ENCODE measurements around the gene AKIP1. TPM values are rescaled to one million over a fixed set of nuclear protein-coding genes. Genes with fewer than 3 reads are reported as not detected.

Gene AKIP1
- total and polyA plus RNA-seq, 2 of the 8 experiments (the other 6 are each of a cell fraction or from before 2014, with no cell fraction given): 17.8 to 29.6 TPM

DNA sequence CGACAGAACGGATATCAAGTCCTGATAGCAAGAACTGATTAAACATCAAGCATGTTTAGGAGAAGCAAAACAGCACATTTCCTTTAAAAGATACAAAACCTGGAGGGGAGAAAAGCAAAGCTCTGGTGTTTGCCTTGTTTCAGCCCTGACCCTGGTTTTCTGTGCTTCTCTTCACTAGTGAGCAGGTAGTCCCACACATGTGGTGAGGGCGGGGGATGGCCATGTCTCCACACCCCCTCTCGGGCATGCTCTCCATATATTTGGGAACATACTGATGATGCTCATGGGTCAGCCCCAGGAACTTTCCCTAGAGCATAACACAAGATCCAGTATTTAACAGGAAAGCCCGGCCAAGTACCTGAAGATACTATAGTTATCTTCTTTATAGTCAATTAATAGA lies 11.7 kb downstream of the AKIP1 start (continued):
- TF ChIP-seq, protein P1, sequence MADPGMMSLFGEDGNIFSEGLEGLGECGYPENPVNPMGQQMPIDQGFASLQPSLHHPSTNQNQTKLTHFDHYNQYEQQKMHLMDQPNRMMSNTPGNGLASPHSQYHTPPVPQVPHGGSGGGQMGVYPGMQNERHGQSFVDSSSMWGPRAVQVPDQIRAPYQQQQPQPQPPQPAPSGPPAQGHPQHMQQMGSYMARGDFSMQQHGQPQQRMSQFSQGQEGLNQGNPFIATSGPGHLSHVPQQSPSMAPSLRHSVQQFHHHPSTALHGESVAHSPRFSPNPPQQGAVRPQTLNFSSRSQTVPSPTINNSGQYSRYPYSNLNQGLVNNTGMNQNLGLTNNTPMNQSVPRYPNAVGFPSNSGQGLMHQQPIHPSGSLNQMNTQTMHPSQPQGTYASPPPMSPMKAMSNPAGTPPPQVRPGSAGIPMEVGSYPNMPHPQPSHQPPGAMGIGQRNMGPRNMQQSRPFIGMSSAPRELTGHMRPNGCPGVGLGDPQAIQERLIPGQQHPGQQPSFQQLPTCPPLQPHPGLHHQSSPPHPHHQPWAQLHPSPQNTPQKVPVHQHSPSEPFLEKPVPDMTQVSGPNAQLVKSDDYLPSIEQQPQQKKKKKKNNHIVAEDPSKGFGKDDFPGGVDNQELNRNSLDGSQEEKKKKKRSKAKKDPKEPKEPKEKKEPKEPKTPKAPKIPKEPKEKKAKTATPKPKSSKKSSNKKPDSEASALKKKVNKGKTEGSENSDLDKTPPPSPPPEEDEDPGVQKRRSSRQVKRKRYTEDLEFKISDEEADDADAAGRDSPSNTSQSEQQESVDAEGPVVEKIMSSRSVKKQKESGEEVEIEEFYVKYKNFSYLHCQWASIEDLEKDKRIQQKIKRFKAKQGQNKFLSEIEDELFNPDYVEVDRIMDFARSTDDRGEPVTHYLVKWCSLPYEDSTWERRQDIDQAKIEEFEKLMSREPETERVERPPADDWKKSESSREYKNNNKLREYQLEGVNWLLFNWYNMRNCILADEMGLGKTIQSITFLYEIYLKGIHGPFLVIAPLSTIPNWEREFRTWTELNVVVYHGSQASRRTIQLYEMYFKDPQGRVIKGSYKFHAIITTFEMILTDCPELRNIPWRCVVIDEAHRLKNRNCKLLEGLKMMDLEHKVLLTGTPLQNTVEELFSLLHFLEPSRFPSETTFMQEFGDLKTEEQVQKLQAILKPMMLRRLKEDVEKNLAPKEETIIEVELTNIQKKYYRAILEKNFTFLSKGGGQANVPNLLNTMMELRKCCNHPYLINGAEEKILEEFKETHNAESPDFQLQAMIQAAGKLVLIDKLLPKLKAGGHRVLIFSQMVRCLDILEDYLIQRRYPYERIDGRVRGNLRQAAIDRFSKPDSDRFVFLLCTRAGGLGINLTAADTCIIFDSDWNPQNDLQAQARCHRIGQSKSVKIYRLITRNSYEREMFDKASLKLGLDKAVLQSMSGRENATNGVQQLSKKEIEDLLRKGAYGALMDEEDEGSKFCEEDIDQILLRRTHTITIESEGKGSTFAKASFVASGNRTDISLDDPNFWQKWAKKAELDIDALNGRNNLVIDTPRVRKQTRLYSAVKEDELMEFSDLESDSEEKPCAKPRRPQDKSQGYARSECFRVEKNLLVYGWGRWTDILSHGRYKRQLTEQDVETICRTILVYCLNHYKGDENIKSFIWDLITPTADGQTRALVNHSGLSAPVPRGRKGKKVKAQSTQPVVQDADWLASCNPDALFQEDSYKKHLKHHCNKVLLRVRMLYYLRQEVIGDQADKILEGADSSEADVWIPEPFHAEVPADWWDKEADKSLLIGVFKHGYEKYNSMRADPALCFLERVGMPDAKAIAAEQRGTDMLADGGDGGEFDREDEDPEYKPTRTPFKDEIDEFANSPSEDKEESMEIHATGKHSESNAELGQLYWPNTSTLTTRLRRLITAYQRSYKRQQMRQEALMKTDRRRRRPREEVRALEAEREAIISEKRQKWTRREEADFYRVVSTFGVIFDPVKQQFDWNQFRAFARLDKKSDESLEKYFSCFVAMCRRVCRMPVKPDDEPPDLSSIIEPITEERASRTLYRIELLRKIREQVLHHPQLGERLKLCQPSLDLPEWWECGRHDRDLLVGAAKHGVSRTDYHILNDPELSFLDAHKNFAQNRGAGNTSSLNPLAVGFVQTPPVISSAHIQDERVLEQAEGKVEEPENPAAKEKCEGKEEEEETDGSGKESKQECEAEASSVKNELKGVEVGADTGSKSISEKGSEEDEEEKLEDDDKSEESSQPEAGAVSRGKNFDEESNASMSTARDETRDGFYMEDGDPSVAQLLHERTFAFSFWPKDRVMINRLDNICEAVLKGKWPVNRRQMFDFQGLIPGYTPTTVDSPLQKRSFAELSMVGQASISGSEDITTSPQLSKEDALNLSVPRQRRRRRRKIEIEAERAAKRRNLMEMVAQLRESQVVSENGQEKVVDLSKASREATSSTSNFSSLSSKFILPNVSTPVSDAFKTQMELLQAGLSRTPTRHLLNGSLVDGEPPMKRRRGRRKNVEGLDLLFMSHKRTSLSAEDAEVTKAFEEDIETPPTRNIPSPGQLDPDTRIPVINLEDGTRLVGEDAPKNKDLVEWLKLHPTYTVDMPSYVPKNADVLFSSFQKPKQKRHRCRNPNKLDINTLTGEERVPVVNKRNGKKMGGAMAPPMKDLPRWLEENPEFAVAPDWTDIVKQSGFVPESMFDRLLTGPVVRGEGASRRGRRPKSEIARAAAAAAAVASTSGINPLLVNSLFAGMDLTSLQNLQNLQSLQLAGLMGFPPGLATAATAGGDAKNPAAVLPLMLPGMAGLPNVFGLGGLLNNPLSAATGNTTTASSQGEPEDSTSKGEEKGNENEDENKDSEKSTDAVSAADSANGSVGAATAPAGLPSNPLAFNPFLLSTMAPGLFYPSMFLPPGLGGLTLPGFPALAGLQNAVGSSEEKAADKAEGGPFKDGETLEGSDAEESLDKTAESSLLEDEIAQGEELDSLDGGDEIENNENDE (IDR thresholded peaks at IDR 0.05; ENCODE audit: insufficient replicate concordance, low read length): no peak
- no peak for TF ChIP-seq TEAD4 (IDR thresholded peaks at IDR 0.05; ENCODE audit: low read depth, low read length)
- TF ChIP-seq FOSL1 (IDR thresholded peaks at IDR 0.05; ENCODE audit: insufficient read depth, low read depth, low read length): no peak
- TF ChIP-seq HDAC2 (IDR thresholded peaks at IDR 0.05; ENCODE audit: borderline replicate concordance in 1 of 2, low read depth in 2 of 2, low read length in 2 of 2): no peak
- no peak for TF ChIP-seq EGR1 (IDR thresholded peaks at IDR 0.05; ENCODE audit: borderline replicate concordance, low read depth, low read length)
- no peak for TF ChIP-seq CHD1 (IDR thresholded peaks at IDR 0.05; ENCODE audit: low read depth, low read length)

Measured in H1 (cell line).